ENCODE data around the gene ETV6.
"Not testable (repeated sequence)": the region's sequence is repeated elsewhere in the genome, so short reads cannot be mapped to it uniquely, and the experiment has no call there.

Gene ETV6

DNA sequence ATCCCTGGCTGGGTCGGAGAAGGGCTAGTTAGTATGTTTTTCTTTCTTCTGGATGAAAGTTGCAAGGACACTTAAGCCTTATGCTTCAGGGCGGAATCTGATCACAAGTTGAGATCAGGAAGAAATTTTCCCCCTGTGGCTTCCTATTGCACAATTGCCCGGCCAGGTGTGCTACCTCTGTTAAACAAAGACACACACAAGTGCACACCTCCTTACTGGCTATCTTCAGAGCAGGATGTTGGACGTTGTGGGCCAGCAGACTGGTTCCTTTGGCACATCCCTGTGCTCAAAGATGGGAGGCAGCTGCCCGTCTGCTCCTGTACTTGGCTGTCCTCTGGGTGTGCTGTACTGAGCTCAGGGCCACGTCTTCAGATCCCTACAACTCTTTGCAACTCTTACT, 19.1 kb downstream of the ETV6 start:
- no peak for DNase-seq (ENCODE audit: low spot score)

DNA sequence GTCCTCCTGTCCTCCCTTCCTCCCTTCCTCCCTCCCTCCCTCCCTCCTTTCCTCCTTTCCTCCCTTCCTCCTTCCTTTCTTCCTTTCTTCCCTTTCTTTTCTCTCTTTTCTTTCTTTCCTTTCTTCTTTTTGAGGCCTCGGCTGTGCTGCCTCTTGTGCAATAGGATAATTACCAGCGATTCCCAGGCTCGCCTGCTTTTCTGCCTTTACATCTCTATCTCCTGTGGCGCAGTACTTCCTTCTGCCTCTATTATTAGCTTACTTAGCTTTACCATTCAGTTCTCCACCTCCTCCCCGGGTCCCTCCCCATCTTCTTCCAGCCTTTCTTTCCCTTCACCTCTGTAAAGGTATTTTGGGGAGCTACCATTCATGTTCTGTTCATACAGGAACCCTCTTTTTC, 19.9 kb downstream of the ETV6 start:
- DNase-seq (ENCODE audit: low spot score), result no peak

DNA sequence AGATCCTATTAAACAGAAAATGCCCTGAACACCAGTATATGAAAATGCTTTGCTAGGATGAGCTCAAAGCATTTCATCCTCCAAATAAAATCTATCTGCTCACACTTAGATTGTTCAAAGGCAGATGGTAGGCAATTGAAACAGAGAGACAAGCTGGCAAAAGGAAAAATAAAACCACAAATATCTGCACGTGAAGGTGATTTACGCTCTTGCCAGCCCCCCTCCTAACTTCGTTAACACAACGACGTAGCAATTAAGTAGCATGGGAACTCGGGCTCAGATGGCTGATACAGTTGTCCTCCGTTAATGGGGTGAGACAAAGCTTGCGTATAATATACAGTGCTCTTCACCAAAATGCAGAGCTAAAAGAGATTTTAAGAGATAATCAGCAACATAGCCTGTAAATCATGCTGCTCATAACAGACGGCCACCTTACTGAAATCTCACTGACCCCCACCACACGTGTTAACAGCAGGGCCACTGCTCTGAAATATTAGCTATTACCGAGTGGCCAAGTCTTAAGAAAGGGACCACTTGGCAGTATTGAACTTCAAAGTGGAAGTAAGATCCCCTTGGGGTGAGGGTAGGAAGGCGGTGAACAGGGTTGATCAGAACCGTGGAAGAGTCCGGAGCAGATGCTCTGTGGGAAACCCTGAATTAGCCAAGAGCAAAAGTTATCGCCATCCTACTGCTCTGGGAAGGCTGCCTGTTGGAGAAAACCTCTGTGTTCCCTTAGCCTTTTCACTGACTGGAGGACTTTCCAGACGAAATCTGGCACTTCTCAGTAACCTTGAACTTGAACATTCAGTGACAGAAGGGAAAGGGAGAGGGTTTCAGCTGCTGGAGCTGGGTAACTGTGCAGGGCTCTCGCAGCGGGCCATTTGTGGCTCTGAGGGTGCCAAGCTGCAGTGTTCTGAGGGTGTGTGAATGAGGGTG, 23.1 kb downstream of the ETV6 start:
- DNase-seq (ENCODE audit: low spot score), result no peak

DNA sequence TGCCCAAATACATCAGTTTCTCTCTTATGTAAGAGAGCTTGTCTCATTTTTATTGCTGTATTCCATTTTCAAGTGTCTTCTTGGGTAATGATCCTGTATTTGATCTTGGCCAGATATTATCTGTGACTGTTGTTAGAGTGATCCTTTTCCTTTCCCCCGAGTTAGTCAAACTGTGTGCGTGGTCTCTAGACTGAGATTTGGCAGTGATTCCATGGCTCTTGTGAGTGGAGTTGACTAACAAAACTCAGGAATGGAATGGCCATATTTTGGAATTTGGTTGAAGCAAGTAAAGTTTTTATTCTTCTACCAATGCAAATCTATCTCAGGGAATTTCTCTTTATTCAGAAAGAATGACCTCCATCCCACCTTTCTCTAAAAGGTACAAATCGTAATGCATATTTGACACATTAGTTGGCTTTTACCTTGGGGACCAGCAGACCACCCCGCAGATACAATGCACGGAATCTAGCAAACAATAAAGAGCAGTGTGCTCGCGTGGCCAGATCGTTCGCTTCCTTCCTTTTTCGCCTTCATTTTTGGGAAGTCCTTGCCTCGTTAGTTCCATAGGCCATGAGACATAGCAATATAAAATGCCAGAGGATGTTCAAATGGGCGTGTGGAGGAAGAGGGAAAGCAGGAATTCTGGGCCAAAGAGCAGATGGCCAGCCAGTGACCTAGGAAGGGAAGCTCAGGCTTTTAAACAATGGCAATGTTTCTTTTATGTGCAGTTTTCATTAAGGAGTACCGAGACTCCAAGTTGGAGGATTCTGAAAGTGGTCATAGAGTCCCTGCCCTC, 24.4 kb downstream of the ETV6 start:
- no peak for DNase-seq (ENCODE audit: low spot score)

DNA sequence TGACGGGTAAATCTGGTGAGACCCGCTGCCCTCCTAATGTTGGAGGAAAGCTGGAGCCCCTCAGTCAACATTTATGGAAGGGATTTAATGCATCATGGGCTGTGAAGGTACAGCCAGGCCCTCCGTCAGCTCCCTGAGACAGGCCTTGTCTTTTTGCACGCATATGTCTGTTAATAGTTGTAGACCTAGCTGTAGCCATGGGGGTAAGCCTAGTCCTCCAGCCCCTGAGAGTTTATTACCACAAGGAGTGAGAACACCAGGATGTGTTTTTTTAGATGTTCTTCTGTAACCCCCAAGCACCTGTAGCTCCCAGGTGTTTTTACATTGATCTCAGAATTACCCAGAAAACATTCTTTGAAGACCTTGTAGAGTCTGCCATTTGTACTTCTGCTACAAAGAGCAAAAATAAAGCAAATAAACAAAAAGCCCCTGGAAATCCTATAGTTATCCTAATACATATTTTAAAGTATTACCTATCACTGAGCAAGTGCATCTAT, 25.5 kb downstream of the ETV6 start:
- DNase-seq (ENCODE audit: low spot score), result no peak

DNA sequence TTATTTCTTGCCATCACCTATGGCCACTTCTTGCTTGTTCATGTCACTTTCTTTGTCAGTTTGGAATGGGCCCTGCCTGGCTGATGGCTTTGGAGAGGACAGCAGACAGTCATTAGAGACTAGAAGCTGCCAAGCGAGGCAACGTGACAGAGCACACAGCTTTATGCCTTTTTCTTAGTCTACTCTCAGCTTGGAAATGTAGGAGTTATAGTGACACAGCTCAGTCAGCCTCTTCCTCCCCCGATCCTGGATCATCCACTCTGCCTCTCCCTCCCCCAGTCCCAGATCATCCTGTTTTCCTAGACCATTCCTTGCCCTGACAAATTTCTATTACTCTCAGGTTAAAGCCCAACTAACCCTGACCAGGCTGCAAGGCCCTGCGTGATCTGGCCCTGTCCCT, 26.6 kb downstream of the ETV6 start:
- DNase-seq (ENCODE audit: low spot score), result no peak

DNA sequence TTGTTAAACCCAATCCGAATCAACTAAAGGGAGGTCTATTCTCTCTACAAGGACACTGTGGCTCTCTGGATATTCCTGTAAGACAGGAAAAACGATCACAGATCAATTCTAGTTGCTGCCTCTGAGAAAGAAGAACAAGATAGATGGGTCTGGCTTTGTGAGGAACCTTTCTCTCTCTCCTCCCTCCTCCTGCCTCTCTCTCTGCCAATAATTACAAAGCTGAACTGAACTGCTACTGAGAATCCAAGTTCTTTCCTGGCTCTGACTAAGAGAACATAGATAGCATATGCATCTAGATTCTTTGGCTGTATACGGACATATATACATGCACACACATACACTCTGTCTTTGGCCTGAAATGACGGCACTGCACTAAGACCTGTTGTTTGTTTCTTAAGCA, 27.6 kb downstream of the ETV6 start:
- DNase-seq (ENCODE audit: low spot score), result no peak

DNA sequence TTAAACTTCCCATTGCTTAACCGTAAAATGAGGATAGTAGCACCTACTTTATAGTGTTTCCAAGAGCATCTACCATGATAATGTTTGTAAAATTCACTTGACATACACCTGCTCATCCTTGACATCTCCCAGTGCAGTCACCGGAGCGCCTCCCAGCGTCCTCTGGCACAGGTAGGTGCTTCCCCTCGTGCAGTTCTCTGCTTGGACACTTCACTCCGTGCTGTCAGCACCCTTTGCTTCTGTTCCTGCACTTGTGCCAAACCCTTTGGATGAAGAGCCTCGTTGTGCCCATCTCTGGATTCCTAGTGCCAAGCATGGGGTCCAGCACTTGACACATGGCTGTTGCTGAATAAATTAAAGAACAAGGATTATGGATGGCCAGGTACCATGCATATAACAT, 28.3 kb downstream of the ETV6 start:
- no peak for DNase-seq (ENCODE audit: low spot score)

DNA sequence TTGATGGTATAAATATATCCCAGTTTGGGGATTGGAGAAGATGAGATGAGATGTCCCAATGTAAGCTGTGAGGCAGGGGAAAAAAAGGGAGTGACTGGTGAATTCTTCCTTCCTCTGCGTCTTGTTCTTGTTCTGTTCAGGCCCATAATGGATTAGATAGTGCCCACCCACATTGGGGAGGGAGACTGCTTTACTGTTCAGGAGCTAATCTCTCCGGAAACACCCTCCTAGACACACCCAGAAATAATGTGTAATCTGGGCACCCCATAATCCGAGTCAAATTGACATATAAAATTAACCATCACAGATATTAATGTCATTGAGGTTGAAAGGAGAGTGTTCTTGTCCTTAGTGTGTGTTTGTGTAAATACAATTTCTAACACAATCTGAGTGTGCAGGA, 29.3 kb downstream of the ETV6 start:
- no peak for DNase-seq (ENCODE audit: low spot score)

DNA sequence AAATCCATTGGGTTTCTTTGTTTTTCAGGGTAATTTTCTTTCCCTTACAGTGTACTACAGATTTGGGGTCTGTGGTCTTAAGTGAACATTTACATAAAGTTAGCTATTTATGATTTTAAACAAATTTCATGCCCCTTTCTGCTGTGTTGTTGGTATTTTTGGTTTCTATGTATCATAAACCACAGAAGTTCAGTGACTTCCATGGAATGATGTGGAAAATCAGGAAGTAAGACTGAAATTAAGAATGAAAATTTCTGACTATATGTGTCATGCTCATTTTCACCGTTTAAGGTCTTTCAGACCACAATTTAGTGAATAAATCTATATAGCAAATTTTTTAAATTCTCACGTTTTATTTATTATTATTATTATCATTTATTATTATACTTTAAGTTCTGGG, 31.7 kb downstream of the ETV6 start:
- DNase-seq (ENCODE audit: low spot score), result no peak

DNA sequence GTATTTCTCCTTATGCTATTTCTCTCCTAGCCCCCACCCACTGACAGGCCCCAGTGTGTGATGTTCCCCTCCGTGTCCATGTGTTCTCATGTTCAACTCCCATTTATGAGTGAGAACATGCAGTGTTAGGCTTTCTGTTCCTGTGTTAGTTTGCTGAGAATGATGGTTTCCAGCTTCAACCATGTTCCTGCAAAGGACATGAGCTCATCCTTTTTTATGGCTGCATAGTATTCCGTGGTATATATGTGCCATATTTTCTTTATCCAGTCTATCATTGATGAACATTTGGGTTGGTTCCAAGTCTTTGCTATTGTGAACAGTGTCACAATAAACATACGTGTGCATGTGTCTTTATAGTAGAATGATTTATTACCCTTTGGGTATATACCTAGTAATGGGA, 32.2 kb downstream of the ETV6 start:
- DNase-seq (ENCODE audit: low spot score), result not testable (repeated sequence)

DNA sequence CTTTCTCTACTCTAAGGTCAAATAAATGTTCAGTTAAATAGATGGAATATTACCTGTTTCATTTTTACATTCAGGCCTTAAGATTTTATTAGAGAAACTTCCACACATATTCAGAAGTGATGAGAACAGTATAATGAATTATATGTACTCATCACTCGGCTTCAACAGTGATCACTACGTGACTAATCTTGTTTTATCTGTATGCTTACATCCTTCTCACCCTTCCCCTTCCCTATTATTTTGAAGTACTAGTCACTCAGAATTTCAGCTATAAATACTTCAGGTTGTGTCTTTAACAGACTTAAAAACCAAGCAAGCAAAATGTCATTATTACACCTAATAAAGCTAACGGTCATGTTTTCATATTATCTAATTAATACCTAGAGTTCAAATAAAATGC, 34.9 kb downstream of the ETV6 start:
- DNase-seq (ENCODE audit: low spot score), result no peak

DNA sequence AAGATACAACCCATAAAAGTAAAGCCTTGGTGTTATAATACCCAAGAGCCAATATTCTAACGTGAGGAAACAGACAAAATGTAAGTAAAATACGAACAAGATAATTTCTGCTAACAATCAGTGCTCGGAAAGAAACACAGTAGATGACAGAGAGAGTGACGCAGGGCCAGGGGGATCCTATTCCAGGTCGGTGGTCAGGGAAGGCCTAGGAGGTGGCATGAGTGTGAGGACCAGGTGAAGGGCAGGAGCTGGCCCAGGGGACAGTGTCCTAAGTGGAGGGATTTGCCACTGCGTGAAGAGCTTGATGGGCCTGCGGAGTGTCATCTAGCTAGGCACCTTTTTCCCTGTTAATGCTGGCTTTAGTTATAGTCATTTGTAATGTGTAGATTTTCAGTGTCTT, 35.3 kb downstream of the ETV6 start:
- no peak for DNase-seq (ENCODE audit: low spot score)

DNA sequence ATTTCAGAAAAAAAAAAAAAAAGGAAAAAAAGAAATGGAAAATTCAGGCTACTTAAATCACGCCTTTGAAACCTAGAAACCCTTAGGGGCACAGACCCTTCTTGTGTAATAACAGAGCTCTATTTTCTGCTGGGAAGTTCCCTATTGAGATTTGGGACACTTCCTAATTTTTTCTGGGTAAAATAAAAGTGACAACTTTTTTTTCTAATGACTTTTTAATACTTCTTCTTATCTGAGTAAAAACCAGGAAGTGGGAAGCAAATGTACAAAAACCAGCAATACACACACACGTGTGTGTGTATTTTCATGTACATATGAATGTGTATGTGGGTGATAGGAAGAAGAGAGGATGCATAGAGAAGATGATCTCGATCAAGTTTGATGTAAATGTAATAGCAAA, 35.8 kb downstream of the ETV6 start:
- DNase-seq (ENCODE audit: low spot score), result no peak

DNA sequence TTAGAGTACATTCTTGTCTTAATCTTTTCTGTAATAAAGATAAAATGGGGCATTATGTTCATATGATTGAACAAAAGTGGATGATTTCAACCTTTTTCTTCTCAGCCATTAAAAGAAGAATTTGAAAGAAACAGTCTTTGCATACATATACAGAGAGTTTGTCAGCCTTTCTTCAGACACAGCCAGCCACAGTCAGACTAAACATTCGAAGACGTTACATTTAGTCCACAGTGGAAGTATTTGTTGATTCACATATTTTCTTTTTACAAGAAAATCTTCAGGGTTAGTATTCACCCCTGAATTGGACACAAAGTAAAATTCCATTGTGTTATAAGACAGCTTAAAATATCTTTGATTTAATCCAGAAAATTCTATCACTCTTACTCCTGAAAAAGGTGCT, 36.2 kb downstream of the ETV6 start:
- no peak for DNase-seq (ENCODE audit: low spot score)

DNA sequence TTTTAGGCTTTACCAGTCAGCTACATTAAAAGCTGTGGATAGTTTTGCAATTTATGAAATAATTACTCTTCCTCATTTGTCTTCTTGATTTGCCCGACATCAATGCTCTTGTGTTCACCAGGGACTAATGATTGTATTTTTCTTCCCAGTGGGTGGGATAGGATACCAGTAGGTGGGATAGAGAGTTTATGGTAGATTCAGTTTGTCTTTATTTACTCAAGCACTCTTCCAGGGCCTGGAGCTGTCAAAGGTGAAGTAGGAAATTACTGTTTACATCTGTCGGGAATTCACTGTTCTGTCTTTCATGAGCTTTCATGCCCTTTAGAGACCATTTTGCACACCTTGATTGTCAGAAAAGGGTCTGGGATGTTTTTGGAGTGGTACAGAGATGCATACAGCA, 36.6 kb downstream of the ETV6 start:
- DNase-seq (ENCODE audit: low spot score), result no peak

DNA sequence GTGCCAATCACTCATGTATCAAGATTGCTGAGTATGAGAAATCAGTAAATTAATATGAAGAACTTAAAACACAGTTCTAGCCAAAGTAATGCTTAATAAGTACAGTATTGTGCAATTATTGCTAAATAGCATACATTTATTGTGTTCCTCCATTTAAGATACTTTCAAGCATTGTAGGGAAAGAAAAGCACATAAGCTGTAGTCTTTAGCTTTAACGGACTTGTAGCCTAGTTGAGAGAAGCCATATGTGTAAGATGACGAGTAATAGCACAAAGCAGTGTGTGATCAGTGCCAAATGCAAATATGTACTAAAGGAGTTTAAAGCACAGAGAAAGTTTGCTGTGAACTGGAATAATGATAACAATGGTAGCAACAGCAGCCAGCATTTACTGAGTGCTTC, 38.1 kb downstream of the ETV6 start:
- no peak for DNase-seq (ENCODE audit: low spot score)

DNA sequence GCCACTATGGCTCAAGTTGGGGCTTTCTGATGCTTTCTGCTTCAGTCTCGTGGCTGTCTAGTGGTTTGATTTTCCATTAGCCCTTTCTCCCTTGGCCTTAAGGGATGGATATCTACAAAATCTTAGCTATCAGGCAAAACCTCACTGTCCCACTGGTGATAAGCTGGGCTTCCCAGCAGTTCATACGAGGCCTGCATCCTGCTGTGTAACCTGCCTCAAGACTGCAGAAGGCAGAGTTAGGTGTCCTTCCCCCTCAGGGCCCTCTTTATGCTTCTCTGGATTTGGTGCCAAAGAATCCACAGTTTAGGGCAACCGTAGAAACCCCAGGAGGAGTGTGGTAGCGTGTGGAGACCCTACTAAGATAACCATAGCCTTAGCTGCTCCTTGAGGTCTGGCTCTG, 38.9 kb downstream of the ETV6 start:
- no peak for DNase-seq (ENCODE audit: low spot score)

DNA sequence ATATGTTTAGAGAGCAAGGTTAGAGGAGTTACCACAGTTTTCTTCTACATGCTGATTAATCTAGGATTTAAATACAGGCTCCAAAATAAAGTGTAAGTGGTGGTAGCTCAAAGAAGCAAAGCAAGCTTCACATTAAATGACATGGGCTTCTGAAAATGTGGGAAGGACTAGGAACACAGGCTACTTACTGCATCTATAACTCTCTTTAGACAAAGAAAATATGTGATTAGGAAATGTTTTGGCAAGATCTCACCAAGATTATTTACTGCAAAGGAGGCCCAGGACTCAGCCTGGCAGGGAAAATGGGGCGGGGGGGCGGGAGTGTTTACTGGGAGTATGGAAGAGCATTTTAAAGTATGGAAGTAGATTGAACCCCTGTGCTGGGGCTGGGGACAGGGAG, 39.4 kb downstream of the ETV6 start:
- no peak for DNase-seq (ENCODE audit: low spot score)

DNA sequence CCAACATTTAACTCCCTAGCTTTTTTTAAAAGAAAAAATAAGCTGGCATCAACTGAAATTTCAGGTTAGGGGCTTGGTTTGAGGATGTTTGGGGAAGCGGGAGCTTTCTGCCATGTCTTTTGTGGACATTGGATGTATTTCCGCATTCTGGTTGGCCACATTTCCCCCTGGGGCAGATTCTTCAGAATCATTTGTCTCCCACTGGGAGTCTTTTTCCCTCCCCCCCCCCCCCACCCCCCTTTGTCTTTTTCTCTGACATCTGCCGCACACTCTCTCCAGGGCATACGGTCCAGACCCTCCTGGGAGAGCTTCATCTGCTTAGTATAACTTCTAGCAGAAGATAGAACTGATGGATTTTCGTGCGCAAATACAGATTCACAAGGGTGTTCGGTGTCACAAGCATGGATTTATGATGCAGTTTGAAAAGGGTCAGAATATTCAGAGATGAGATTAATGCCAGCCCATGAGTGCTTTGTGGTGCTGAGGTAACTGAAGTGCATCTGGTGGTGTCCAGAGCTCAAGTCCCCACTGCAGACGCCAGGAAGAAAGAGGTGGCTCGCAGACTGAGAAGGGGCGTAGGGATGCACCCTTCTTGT, 40.2 kb downstream of the ETV6 start:
- DNase-seq (ENCODE audit: low spot score), result no peak

DNA sequence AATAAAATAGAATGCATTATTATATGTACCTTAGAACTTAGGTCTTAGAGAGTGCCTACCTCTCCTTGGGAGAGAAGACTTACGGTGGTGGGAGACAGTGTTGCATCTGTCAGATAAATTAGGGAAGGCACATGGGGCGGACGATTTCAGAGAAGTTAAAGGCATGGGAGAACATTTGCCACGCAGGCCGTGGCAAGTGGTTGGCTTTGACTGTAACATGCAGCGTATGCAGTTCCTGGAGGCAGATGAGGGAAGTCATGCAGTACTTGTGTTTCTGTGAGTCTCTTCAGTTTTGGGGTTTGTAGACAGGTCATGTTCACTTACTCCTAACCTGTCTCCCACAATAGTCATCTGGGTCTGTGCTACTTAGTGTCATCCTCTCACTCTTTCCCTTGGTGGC, 43.6 kb downstream of the ETV6 start:
- no peak for DNase-seq (ENCODE audit: low spot score)

DNA sequence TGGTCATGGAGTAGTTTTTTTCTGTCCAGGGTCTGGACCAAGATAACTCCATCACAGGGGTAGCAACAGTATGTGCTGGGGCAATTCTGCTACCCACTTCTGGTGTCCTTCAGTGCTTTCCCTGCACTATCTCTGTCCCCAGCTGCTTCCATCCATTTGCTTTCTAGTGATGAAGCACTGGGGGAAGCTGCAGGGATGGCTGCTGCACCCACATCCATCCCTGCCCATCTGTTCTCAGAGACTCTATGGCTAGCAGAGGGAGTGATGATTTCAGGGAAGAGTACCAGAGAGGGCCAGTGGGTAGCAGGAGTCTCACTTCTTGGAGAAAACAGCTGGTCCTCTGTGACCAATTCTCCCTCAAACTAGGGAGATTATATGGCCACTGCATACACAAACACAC, 44.1 kb downstream of the ETV6 start:
- no peak for DNase-seq (ENCODE audit: low spot score)

DNA sequence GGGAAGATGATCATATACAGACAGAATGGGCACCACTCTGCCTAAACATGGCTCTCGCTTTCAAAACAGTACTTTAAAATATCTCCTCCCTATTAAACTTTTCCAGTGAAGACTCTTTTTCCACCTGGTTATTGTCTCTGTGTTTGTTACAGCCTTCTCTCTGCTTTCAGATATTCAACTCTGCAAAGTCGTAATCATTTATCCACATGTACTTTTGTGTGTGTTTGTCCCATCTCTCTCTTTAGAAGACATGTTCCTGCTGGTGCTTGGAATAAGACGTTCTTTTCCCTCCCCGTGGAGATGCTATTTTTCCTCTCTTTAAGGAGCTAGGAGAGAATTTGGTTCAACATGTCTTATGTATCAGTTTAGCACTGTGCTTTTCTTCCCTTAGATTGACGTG, 45.1 kb downstream of the ETV6 start:
- DNase-seq (ENCODE audit: low spot score), result no peak

Measured in SW480 (cell line).